ENCODE results near the gene SUSD1. TPM values are rescaled to one million over a fixed set of nuclear protein-coding genes. Genes with fewer than 3 reads are reported as not detected.
A peak's percentile ranks its signal among the peaks of the same experiment; 100 is the strongest.

SUSD1 gene
- polyA plus RNA-seq, 1 donor (not counting 4 experiments of a cell fraction or from before 2014, with no cell fraction given): 3.6 TPM

GRCh38 chr9:112168197-112168596 is 6.9 kb downstream of the SUSD1 start:
- no peak for TF ChIP-seq EZH2 (IDR thresholded peaks at IDR 0.05; ENCODE audit: low read length)
- TF ChIP-seq, protein P1, sequence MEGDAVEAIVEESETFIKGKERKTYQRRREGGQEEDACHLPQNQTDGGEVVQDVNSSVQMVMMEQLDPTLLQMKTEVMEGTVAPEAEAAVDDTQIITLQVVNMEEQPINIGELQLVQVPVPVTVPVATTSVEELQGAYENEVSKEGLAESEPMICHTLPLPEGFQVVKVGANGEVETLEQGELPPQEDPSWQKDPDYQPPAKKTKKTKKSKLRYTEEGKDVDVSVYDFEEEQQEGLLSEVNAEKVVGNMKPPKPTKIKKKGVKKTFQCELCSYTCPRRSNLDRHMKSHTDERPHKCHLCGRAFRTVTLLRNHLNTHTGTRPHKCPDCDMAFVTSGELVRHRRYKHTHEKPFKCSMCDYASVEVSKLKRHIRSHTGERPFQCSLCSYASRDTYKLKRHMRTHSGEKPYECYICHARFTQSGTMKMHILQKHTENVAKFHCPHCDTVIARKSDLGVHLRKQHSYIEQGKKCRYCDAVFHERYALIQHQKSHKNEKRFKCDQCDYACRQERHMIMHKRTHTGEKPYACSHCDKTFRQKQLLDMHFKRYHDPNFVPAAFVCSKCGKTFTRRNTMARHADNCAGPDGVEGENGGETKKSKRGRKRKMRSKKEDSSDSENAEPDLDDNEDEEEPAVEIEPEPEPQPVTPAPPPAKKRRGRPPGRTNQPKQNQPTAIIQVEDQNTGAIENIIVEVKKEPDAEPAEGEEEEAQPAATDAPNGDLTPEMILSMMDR (optimal IDR thresholded peaks at IDR 0.05 in 1 of 3, IDR thresholded peaks at IDR 0.05 in 1 of 3, conservative IDR thresholded peaks at IDR 0.05 in 1 of 3; ENCODE audit: extremely low read depth in 1 of 3, insufficient read depth in 2 of 3, low read length in 3 of 3): no peak
- Histone ChIP-seq H3K4me3 (ENCODE audit: control insufficient read depth in 2 of 3, extremely low read depth in 1 of 3, insufficient read depth in 2 of 3, low read depth in 1 of 3, low read length in 3 of 3) (no peak overlapping the region), H3K9ac (ENCODE audit: control insufficient read depth, extremely low read depth, insufficient read depth, low read length) (no peak overlapping the region), H3K4me2 (ENCODE audit: control insufficient read depth, extremely low read depth, insufficient read depth, low read depth, low read length) (no peak overlapping the region), H4K20me1 (ENCODE audit: control insufficient read depth, extremely low read depth, insufficient read depth, low read length) (no peaks in the 10 kb centered on the region), H3K36me3 (ENCODE audit: control insufficient read depth in 2 of 2, extremely low read depth in 1 of 2, insufficient read depth in 2 of 2, low read length in 2 of 2) (no peaks in the 10 kb centered on the region), H3K9me3 (ENCODE audit: control insufficient read depth, low read depth, low read length) (no peaks in the 10 kb centered on the region), H3K4me1 (ENCODE audit: control insufficient read depth, extremely low read depth, insufficient read depth, low read length) (peaks cover 34% of the 10 kb centered on the region), H2AFZ (ENCODE audit: control insufficient read depth, low read length) (no peak overlapping the region), H3K79me2 (ENCODE audit: control insufficient read depth, insufficient read depth, low read length) (no peaks in the 10 kb centered on the region), H3K27ac (ENCODE audit: control insufficient read depth, insufficient read depth, low read length) (peak overlapping the region; percentile 15), H3K27me3 (ENCODE audit: control insufficient read depth, extremely low read depth, insufficient read depth, low read length) (no peaks in the 10 kb centered on the region), H3K9me1 (ENCODE audit: control insufficient read depth, extremely low read depth, insufficient read depth, low read length) (no peaks in the 10 kb centered on the region)
- FAIRE-seq: no peak
- DNase-seq (ENCODE audit: low read depth, low spot score): no peak
- dilution Hi-C loops (cut with MboI; ENCODE audit: extremely low pct_ligation_motif_present, low sequenced_read_pairs): no loop called here

- H4K20me1 ChIP-seq (ENCODE audit: control insufficient read depth, extremely low read depth, insufficient read depth, low read length): no peaks in the 10 kb centered on the region
- H3K36me3 ChIP-seq (ENCODE audit: control insufficient read depth in 2 of 2, extremely low read depth in 1 of 2, insufficient read depth in 2 of 2, low read length in 2 of 2): no peaks in the 10 kb centered on the region
- H3K9ac ChIP-seq (ENCODE audit: control insufficient read depth, extremely low read depth, insufficient read depth, low read length): peak overlapping the region; percentile 6
- H3K4me3 ChIP-seq (ENCODE audit: control insufficient read depth in 2 of 3, extremely low read depth in 1 of 3, insufficient read depth in 2 of 3, low read depth in 1 of 3, low read length in 3 of 3): no peak overlapping the region
- no peaks in the 10 kb centered on the region for H3K27me3 ChIP-seq (ENCODE audit: control insufficient read depth, extremely low read depth, insufficient read depth, low read length)
- H3K9me1 ChIP-seq (ENCODE audit: control insufficient read depth, extremely low read depth, insufficient read depth, low read length): no peaks in the 10 kb centered on the region
- TF ChIP-seq, protein P1 (optimal IDR thresholded peaks at IDR 0.05 in 1 of 3, IDR thresholded peaks at IDR 0.05 in 1 of 3, conservative IDR thresholded peaks at IDR 0.05 in 1 of 3; ENCODE audit: extremely low read depth in 1 of 3, insufficient read depth in 2 of 3, low read length in 3 of 3): no peak
- TF ChIP-seq EZH2 (IDR thresholded peaks at IDR 0.05; ENCODE audit: low read length): no peak
- H2AFZ ChIP-seq (ENCODE audit: control insufficient read depth, low read length): no peak overlapping the region
- H3K9me3 ChIP-seq (ENCODE audit: control insufficient read depth, low read depth, low read length): no peaks in the 10 kb centered on the region
- peaks cover 34% of the 10 kb centered on the region for H3K4me1 ChIP-seq (ENCODE audit: control insufficient read depth, extremely low read depth, insufficient read depth, low read length)
- H3K79me2 ChIP-seq (ENCODE audit: control insufficient read depth, insufficient read depth, low read length): no peaks in the 10 kb centered on the region
- FAIRE-seq: no peak
- DNase-seq (ENCODE audit: low read depth, low spot score): no peak
- H3K27ac ChIP-seq (ENCODE audit: control insufficient read depth, insufficient read depth, low read length): peak overlapping the region; percentile 22
- dilution Hi-C loops (cut with MboI; ENCODE audit: extremely low pct_ligation_motif_present, low sequenced_read_pairs): no loop called here
- peak overlapping the region; percentile 33 for H3K4me2 ChIP-seq (ENCODE audit: control insufficient read depth, extremely low read depth, insufficient read depth, low read depth, low read length)
These were observed 8.6 kb downstream of the SUSD1 start for GRCh38 chr9:112166176-112167140.

All from keratinocyte (primary cell).